Endothelial cell of umbilical vein (primary cell): ENCODE data around the gene DIP2C. TPM values are rescaled to one million over a fixed set of nuclear protein-coding genes. Genes with fewer than 3 reads are reported as not detected.

Experiments
- BruUV-seq: library from RNA; stranded (reverse); fragments of 400-500 nt; replicated peaks from 2 replicates; lab custom pipeline; 2021; lab: Mats Ljungman, UMichigan
- CTCF ChIA-PET: fragments of 300-600, 350-600 bp; sonication (Branson Sonifier 250); formaldehyde crosslinking; loops from one replicate; lab custom pipeline; 2021; ENCODE audit warnings: antibody characterized with exemption, inconsistent platforms; lab: Charles Lee
- POLR2A ChIA-PET: fragments of 300-600, 350-600 bp; sonication (Branson Sonifier 250); formaldehyde crosslinking; loops from one replicate; lab custom pipeline; 2021; ENCODE audit warnings: antibody characterized with exemption, inconsistent platforms; lab: Charles Lee
- DNase-seq: peaks from one replicate; pipeline ENCODE4 v3.0.0-alpha.2; 2011; ENCODE audit warnings: low read depth, low spot score
- FAIRE-seq: peaks from 2 replicates; lab custom pipeline; 2011; peaks lifted over from hg19 to GRCh38; lab: Jason Lieb, UNC
- H2AFZ ChIP-seq: 2 replicates; pipeline ENCODE4 v1.6.0; 2012; ENCODE audit warnings: low read depth, low read length, control low read depth, inconsistent platforms
- H3K27ac ChIP-seq: 2 replicates; pipeline ENCODE4 v1.5.1; 2011; ENCODE audit warnings: low read depth, mild to moderate bottlenecking, control low read depth, low read length, moderate library complexity; ENCODE audit not compliant: insufficient read depth
- H3K27me3 ChIP-seq, 2 experiments: 2 replicates each; pipeline versions ENCODE4 v1.6.0 to v1.6.1; 2011; ENCODE audit warnings: low read length in 2 of 2, mixed read lengths in 1 of 2; ENCODE audit not compliant: control insufficient read depth in 2 of 2, insufficient read depth in 2 of 2
- H3K36me3 ChIP-seq, 2 experiments: 2 replicates in 1 of 2; 3 replicates in 1 of 2; pipeline ENCODE4 v1.5.1; 2011; ENCODE audit warnings: low read length in 2 of 2, mild to moderate bottlenecking in 1 of 2, moderate library complexity in 1 of 2; ENCODE audit not compliant: control insufficient read depth in 2 of 2, insufficient read depth in 2 of 2; ENCODE audit errors: extremely low read depth in 1 of 2
- H3K4me1 ChIP-seq: 3 replicates; pipeline ENCODE4 v1.5.1; 2011; ENCODE audit warnings: mild to moderate bottlenecking, low read length; ENCODE audit not compliant: control insufficient read depth, insufficient read depth; ENCODE audit errors: extremely low read depth
- H3K4me2 ChIP-seq: 2 replicates; pipeline ENCODE4 v1.6.1; 2011; ENCODE audit warnings: low read length, control low read depth, mixed read lengths; ENCODE audit not compliant: insufficient read depth
- H3K4me3 ChIP-seq, 3 experiments: fragments of 200-600 bp in 1 of 3; sonication (generic), shearing (Covaris generic) in 1 of 3; replicated peaks in 1 of 3; 2 replicates each; pipeline ENCODE4 v1.5.1; 2011 to 2016; ENCODE audit warnings: control low read depth in 3 of 3, low read length in 3 of 3, mild to moderate bottlenecking in 2 of 3, inconsistent platforms in 1 of 3, low read depth in 1 of 3, moderate library complexity in 1 of 3; ENCODE audit not compliant: insufficient read depth in 1 of 3
- H3K79me2 ChIP-seq: 2 replicates; pipeline ENCODE4 v1.6.0; 2012; ENCODE audit warnings: low read length, inconsistent platforms; ENCODE audit not compliant: control insufficient read depth, insufficient read depth
- H3K9ac ChIP-seq: replicated peaks from 2 replicates; pipeline ENCODE3; 2011; ENCODE audit warnings: low read length, control low read depth; ENCODE audit not compliant: insufficient read depth; ENCODE audit errors: extremely low read depth
- H3K9me1 ChIP-seq: replicated peaks from 3 replicates; pipeline ENCODE4 v1.6.0; 2011; ENCODE audit warnings: mild to moderate bottlenecking, low read length; ENCODE audit not compliant: control insufficient read depth, insufficient read depth; ENCODE audit errors: extremely low read depth
- H3K9me3 ChIP-seq: replicated peaks from 2 replicates; pipeline ENCODE4 v1.5.1; 2012; ENCODE audit warnings: low read length, inconsistent platforms; ENCODE audit not compliant: control insufficient read depth, insufficient read depth
- H4K20me1 ChIP-seq: replicated peaks from 2 replicates; pipeline ENCODE3; 2011; ENCODE audit warnings: mild to moderate bottlenecking, low read length; ENCODE audit not compliant: control insufficient read depth, insufficient read depth; ENCODE audit errors: extremely low read depth
- CTCF ChIP-seq, 2 donors: IDR thresholded peaks; 1 replicate in 1 of 2; 2 replicates in 1 of 2; pipeline ENCODE4 v1.5.1; 2011; ENCODE audit warnings: low read length in 2 of 2, mild to moderate bottlenecking in 2 of 2, moderate library complexity in 2 of 2, control low read depth in 1 of 2, inconsistent platforms in 1 of 2, low read depth in 1 of 2; ENCODE audit not compliant: insufficient read depth in 1 of 2; ENCODE audit errors: extremely low read depth in 1 of 2
- EZH2 ChIP-seq: IDR thresholded peaks from 2 replicates; pipeline ENCODE4 v1.6.1; 2012; ENCODE audit warnings: borderline replicate concordance, low read depth, mild to moderate bottlenecking, moderate library complexity, low read length, inconsistent platforms; ENCODE audit not compliant: severe bottlenecking
- FOS ChIP-seq: IDR thresholded peaks from 2 replicates; pipeline ENCODE4 v1.6.1; 2011; ENCODE audit warnings: mild to moderate bottlenecking, low read length, moderate library complexity, borderline replicate concordance; ENCODE audit not compliant: insufficient read depth
- GATA2 ChIP-seq: IDR thresholded peaks from 2 replicates; pipeline ENCODE4 v1.7.0; 2011; ENCODE audit warnings: low read depth, mild to moderate bottlenecking, moderate library complexity, mixed read lengths, low read length; ENCODE audit not compliant: insufficient read length, insufficient read depth
- JUN ChIP-seq: IDR thresholded peaks from 2 replicates; pipeline ENCODE4 v1.6.1; 2011; ENCODE audit warnings: borderline replicate concordance, low read depth; ENCODE audit not compliant: insufficient read length, insufficient read depth
- MYC ChIP-seq: IDR thresholded peaks from one replicate; pipeline ENCODE4 v1.6.1; 2011; ENCODE audit warnings: mild to moderate bottlenecking, low read depth, low read length
- POLR2A ChIP-seq: IDR thresholded peaks from 2 replicates; pipeline ENCODE4 v1.6.1; 2012; ENCODE audit warnings: low read depth, mild to moderate bottlenecking, control low read depth, low read length
- dilution Hi-C: fragments of 300-500 bp; cut with MboI; formaldehyde crosslinking; loops from one replicate; pipeline ENCODE4 v1.15.0; 2019; ENCODE audit warnings: low sequenced_read_pairs; ENCODE audit not compliant: extremely low pct_ligation_motif_present
- intact Hi-C: fragments of 100-400 bp; cut with micrococcal nuclease; formaldehyde crosslinking; loops from one replicate; pipeline ENCODE4 v1.10.0; 2022
- polyA plus RNA-seq, 4 experiments: library from polyadenylated mRNA; depleted of rRNA in 3 of 4; stranded (reverse) in 3 of 4; unstranded in 1 of 4; fragments of >200 nt; gene quantifications; 2 replicates each; pipeline versions ENCODE4 v1.2.1 to v1.2.3, GENCODE V29; 2011 to 2012; ENCODE audit warnings: missing spikeins in 1 of 4
- total RNA-seq: library from RNA; stranded (reverse); gene quantifications from 2 replicates; pipeline ENCODE4 v1.2.3, GENCODE V29; 2021

The DIP2C gene
- total and polyA plus RNA-seq, 2 donors (not counting 3 experiments of a cell fraction or from before 2014, with no cell fraction given) = 3.6 to 10.7 TPM

GRCh38 chr10:672203-672602 is 17.3 kb downstream of the DIP2C start:
- no peak for FAIRE-seq
- CTCF ChIA-PET = no interaction called here

GRCh38 chr10:670990-671389 is 18.5 kb downstream of the DIP2C start:
- Histone ChIP-seq H3K9ac (no peak overlapping the region), H3K4me3 (no peak overlapping the region), H3K9me1 (no peaks in the 10 kb centered on the region), H2AFZ (no peak overlapping the region), H3K36me3 (no peaks in the 10 kb centered on the region), H3K27ac (no peak overlapping the region), H3K9me3 (no peaks in the 10 kb centered on the region), H3K4me2 (no peak overlapping the region), H3K27me3 (no peaks in the 10 kb centered on the region), H3K79me2 (no peaks in the 10 kb centered on the region), H3K4me1 (no peaks in the 10 kb centered on the region), H4K20me1 (no peaks in the 10 kb centered on the region)
- no TSS peak for BruUV-seq
- intact Hi-C loops (no loop called here), dilution Hi-C loops (no loop called here)
- DNase-seq (no peak), FAIRE-seq (no peak)
- POLR2A ChIA-PET = no interaction called here
- TF ChIP-seq GATA2 (no peak), EZH2 (no peak), JUN (no peak), CTCF (IDR thresholded peaks at IDR 0.05; ENCODE audit: extremely low read depth in 1 of 2, insufficient read depth in 1 of 2, low read depth in 1 of 2, low read length in 2 of 2) (no peak), FOS (no peak), POLR2A (no peak), MYC (no peak)
- CTCF ChIA-PET = no interaction called here

More at GRCh38 chr10:672203-672602, 17.3 kb downstream of the DIP2C start:
- POLR2A ChIA-PET = no interaction called here
- no peaks in the 10 kb centered on the region for H3K4me1 ChIP-seq
- no peaks in the 10 kb centered on the region for H4K20me1 ChIP-seq
- TF ChIP-seq POLR2A (no peak), FOS (no peak)
- no peaks in the 10 kb centered on the region for H3K27me3 ChIP-seq
- intact Hi-C loops (no loop called here), dilution Hi-C loops (no loop called here)
- no peaks in the 10 kb centered on the region for H3K9me3 ChIP-seq
- H3K27ac ChIP-seq = no peak overlapping the region
- no peaks in the 10 kb centered on the region for H3K79me2 ChIP-seq
- no peak overlapping the region for H3K4me3 ChIP-seq
- BruUV-seq = no TSS peak
- no peak overlapping the region for H3K4me2 ChIP-seq
- no peak overlapping the region for H3K9ac ChIP-seq
- DNase-seq = no peak
- H2AFZ ChIP-seq = no peak overlapping the region
- no peaks in the 10 kb centered on the region for H3K9me1 ChIP-seq
- no peaks in the 10 kb centered on the region for H3K36me3 ChIP-seq
